ENCODE measurements around the gene RCHY1.

- TF ChIP-seq TAF1 (IDR thresholded peaks at IDR 0.05; ENCODE audit: borderline replicate concordance, insufficient read depth, low read length) (no peak), POLR2AphosphoS5 (IDR thresholded peaks at IDR 0.05; ENCODE audit: low read depth, low read length) (no peak), REST (IDR thresholded peaks at IDR 0.05; ENCODE audit: insufficient read depth in 1 of 2, low read depth in 2 of 2, low read length in 2 of 2) (no peak), FOXP2 (optimal IDR thresholded peaks at IDR 0.05; ENCODE audit: borderline replicate concordance, extremely low read depth, extremely low read length, insufficient read depth) (no peak)
Observed at GRCh38 chr4:75542824-75543223, 28.6 kb upstream of the RCHY1 start.
